Activated CD4-positive, CD25-positive, alpha-beta regulatory T cell treated with anti-CD3 and anti-CD28 coated beads, Interleukin-2, amount 50 U/mL, for 24 hours (primary cell): ENCODE results near the gene TSHR.

Experiments
- ATAC-seq, 2 donors: fragments of 150-1000 bp; cut with Tn5 transposase; one replicate each; pipeline ENCODE4 v1.10.0; 2021; ENCODE audit warnings: mild to moderate bottlenecking in 1 of 2, moderate library complexity in 1 of 2

Gene TSHR

DNA sequence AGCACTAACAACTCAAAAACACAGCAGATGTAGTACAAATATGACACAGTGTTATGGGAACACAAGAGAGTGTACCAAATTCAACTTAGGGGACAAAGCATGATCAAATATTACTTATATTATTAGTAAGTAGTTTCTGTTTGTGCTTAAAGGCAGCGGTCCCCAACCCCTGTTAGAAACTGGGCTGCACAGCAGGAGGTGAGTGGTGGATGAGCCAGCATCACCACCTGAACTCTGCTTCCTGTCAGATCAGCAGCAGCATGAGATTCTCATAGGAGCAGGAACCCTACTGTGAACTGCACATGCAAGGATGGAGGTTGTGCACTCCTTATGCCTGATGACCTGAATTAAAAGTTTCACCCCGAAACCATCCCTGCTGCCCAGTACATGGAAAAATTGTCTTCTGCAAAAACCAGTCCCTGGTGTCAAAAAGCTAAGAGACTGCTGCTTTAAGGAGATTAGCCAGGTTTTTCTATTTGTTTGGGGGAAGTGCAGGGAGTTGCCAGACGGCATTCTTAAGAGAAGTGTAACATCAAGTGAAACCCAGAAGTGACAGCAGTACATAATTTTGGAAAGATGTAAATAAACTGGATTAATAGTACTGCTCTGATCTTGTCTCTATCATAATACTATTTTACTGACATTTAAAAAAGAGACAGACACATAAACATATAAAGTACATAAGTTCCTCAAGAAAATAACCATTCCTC lies 238.7 kb downstream of the TSHR start:
- ATAC-seq, result peak; percentile 93 to 97
